ENCODE results near the gene CSF3R. TPM values are rescaled to one million over a fixed set of nuclear protein-coding genes. Genes with fewer than 3 reads are reported as not detected.

CSF3R gene
- total RNA-seq, 2 experiments from 2014 or later: not detected

GRCh38 chr1:36476945-36477344, 5.8 kb downstream of the CSF3R start:
- ChIA-PET CTCF (no interaction called here), POLR2A (interaction anchor here (0.6 to 1.1 kb wide), 2 partner anchors 13 to 25 kb away, joined by 3 to 4 read pairs; partner anchors contain the start of gene MRPS15)
- intact Hi-C loops (cut with micrococcal nuclease): no loop called here
- no peak for DNase-seq
- Mint-ChIP-seq H3K36me3 (ENCODE audit: low read depth) (no peaks in the 10 kb centered on the region), H3K27me3 (peaks cover 2% of the 10 kb centered on the region), H3K27ac (no peak overlapping the region), H3K9me3 (no peaks in the 10 kb centered on the region), H3K4me3 (no peak overlapping the region), H3K4me1 (ENCODE audit: low read depth) (peaks cover 8% of the 10 kb centered on the region)
- ATAC-seq: no peak
- TF ChIP-seq CTCF (IDR thresholded peaks at IDR 0.05): no peak

- POLR2A ChIA-PET: interaction anchor here (1.1 kb wide), 1 partner anchor 12 kb away, joined by 4 read pairs; the partner anchor contains the start of gene MRPS15
- no peaks in the 10 kb centered on the region for H3K36me3 Mint-ChIP-seq (ENCODE audit: low read depth)
- no peaks in the 10 kb centered on the region for H3K9me3 Mint-ChIP-seq
- DNase-seq (no peak), ATAC-seq (no peak)
- intact Hi-C loops (cut with micrococcal nuclease): no loop called here
- no peak overlapping the region for H3K4me3 Mint-ChIP-seq
- no peak overlapping the region for H3K27ac Mint-ChIP-seq
- CTCF ChIA-PET: no interaction called here
- no peak for TF ChIP-seq CTCF (IDR thresholded peaks at IDR 0.05)
- no peaks in the 10 kb centered on the region for H3K27me3 Mint-ChIP-seq
- peaks cover 5% of the 10 kb centered on the region for H3K4me1 Mint-ChIP-seq (ENCODE audit: low read depth)
These were observed 6.7 kb downstream of the CSF3R start for GRCh38 chr1:36475910-36476604.

GRCh38 chr1:36475341-36475740, 7.4 kb downstream of the CSF3R start:
- intact Hi-C loops (cut with micrococcal nuclease): no loop called here
- TF ChIP-seq CTCF (IDR thresholded peaks at IDR 0.05): no peak
- POLR2A ChIA-PET: interaction anchor here (1.0 to 1.6 kb wide), 2 partner anchors 11 to 27 kb away, joined by 3 to 4 read pairs; partner anchors contain the start of gene MRPS15
- H3K9me3 Mint-ChIP-seq: no peaks in the 10 kb centered on the region
- no peak overlapping the region for H3K27ac Mint-ChIP-seq
- DNase-seq: no peak
- no peaks in the 10 kb centered on the region for H3K36me3 Mint-ChIP-seq (ENCODE audit: low read depth)
- H3K27me3 Mint-ChIP-seq: no peaks in the 10 kb centered on the region
- CTCF ChIA-PET: no interaction called here
- H3K4me3 Mint-ChIP-seq: no peak overlapping the region
- no peak for ATAC-seq
- peaks cover 5% of the 10 kb centered on the region for H3K4me1 Mint-ChIP-seq (ENCODE audit: low read depth)

- no peak for TF ChIP-seq CTCF (IDR thresholded peaks at IDR 0.05)
- Mint-ChIP-seq H3K4me1 (ENCODE audit: low read depth) (peaks cover 5% of the 10 kb centered on the region), H3K9me3 (no peaks in the 10 kb centered on the region), H3K4me3 (no peak overlapping the region), H3K27me3 (no peaks in the 10 kb centered on the region), H3K27ac (peak overlapping the region; percentile 53), H3K36me3 (ENCODE audit: low read depth) (no peaks in the 10 kb centered on the region)
- ChIA-PET CTCF (no interaction called here), POLR2A (no interaction called here)
- intact Hi-C loops (cut with micrococcal nuclease): no loop called here
- ATAC-seq: no peak
- no peak for DNase-seq
These were observed 10.1 kb downstream of the CSF3R start for GRCh38 chr1:36472656-36473055.

- no peak overlapping the region for H3K27ac Mint-ChIP-seq
- no peak for TF ChIP-seq CTCF (IDR thresholded peaks at IDR 0.05)
- ATAC-seq (no peak), DNase-seq (no peak)
- no peak overlapping the region for H3K4me3 Mint-ChIP-seq
- H3K27me3 Mint-ChIP-seq: no peaks in the 10 kb centered on the region
- ChIA-PET POLR2A (no interaction called here), CTCF (no interaction called here)
- H3K4me1 Mint-ChIP-seq (ENCODE audit: low read depth): peaks cover 5% of the 10 kb centered on the region
- intact Hi-C loops (cut with micrococcal nuclease): no loop called here
- H3K36me3 Mint-ChIP-seq (ENCODE audit: low read depth): no peaks in the 10 kb centered on the region
- no peaks in the 10 kb centered on the region for H3K9me3 Mint-ChIP-seq
These were observed 10.7 kb downstream of the CSF3R start for GRCh38 chr1:36471830-36472641.

Measured in activated CD8-positive, alpha-beta T cell treated with anti-CD3 and anti-CD28 coated beads for 36 hours (primary cell).